ENCODE results near the gene NSMF. TPM values are rescaled to one million over a fixed set of nuclear protein-coding genes. Genes with fewer than 3 reads are reported as not detected.

NSMF gene
- polyA plus RNA-seq, 1 of the 3 experiments (the other 2 are of a cell fraction): 58.8 TPM

DNA sequence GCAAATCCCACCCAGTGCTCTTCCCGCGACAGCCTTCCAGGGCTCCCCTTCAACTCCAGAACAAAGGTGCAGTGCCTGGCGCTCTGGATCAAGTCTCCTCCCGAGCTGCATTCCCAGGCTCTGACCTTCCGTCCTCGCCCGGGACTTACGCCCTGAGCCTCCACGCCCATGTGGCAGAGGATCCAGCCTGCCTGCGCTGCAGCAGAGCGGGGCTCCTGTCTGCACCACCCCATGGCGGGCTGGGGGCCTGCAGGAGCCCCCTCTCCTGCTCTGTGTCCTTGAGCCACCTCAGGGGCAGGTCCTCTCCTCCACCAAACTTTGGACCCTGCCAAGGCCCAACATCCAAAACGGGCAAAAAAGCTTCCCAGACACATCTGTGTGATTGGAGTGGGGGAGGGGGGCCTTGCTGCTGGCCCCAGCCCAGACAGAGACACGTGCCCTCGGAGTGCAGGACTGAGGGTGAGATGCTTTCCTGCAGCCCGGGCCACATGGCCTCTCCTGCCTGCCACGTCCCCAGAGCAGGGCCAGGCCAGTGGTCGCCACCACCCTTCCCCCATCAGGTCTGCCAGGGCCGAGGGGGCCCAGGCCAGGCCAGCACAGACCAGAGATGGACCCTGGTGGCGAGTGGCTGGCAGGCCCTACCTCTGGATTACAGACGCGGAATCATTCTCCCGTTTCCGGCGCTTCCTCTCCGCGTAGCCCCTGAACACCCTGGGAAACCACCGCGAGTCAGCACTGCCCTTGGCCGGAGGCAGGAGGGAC lies 4.4 kb downstream of the NSMF start:
- no peak overlapping the region for H2AFZ ChIP-seq (ENCODE audit: low read depth)
- peaks cover under 1 to 34% of the 10 kb centered on the region in 2 experiments for H3K36me3 ChIP-seq (replicated peaks in 1 of 2; ENCODE audit: control insufficient read depth in 1 of 2, insufficient read depth in 2 of 2, low read length in 1 of 2)

GRCh38 chr9:137454145-137454596 lies 5.0 kb downstream of the NSMF start:
- no peaks in the 10 kb centered on the region for H3F3A ChIP-seq (replicated peaks; ENCODE audit: insufficient read depth)
- peaks cover 16% of the 10 kb centered on the region for H4K20me1 ChIP-seq (ENCODE audit: insufficient read depth)
- peak overlapping the region in 1 of 2 experiments; percentile 83; a peak in 2 of 4 replicates for H3K27ac ChIP-seq (ENCODE audit: low read depth in 2 of 2, low read length in 1 of 2)
- TF ChIP-seq FOXJ3 (CRISPR knock-in tag; IDR thresholded peaks at IDR 0.05) (no peak), TCF12 (IDR thresholded peaks at IDR 0.05) (no peak)
- TF ChIP-seq, protein P1, sequence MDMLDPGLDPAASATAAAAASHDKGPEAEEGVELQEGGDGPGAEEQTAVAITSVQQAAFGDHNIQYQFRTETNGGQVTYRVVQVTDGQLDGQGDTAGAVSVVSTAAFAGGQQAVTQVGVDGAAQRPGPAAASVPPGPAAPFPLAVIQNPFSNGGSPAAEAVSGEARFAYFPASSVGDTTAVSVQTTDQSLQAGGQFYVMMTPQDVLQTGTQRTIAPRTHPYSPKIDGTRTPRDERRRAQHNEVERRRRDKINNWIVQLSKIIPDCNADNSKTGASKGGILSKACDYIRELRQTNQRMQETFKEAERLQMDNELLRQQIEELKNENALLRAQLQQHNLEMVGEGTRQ (IDR thresholded peaks at IDR 0.05; ENCODE audit: borderline replicate concordance, low read depth, low read length): no peak
- TF ChIP-seq, protein P2, sequence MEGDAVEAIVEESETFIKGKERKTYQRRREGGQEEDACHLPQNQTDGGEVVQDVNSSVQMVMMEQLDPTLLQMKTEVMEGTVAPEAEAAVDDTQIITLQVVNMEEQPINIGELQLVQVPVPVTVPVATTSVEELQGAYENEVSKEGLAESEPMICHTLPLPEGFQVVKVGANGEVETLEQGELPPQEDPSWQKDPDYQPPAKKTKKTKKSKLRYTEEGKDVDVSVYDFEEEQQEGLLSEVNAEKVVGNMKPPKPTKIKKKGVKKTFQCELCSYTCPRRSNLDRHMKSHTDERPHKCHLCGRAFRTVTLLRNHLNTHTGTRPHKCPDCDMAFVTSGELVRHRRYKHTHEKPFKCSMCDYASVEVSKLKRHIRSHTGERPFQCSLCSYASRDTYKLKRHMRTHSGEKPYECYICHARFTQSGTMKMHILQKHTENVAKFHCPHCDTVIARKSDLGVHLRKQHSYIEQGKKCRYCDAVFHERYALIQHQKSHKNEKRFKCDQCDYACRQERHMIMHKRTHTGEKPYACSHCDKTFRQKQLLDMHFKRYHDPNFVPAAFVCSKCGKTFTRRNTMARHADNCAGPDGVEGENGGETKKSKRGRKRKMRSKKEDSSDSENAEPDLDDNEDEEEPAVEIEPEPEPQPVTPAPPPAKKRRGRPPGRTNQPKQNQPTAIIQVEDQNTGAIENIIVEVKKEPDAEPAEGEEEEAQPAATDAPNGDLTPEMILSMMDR (IDR thresholded peaks at IDR 0.05): no peak
- H3K79me2 ChIP-seq (ENCODE audit: insufficient read depth): peaks cover 10% of the 10 kb centered on the region; the same call in 1 of the 2 replicates
- H3K27me3 ChIP-seq (ENCODE audit: insufficient read depth): no peaks in the 10 kb centered on the region
- 73% methylated on average over 9 of the region's 24 CpGs for WGBS (ENCODE audit: low lambda C conversion rate)
- H3K36me3 ChIP-seq (replicated peaks in 1 of 2; ENCODE audit: control insufficient read depth in 1 of 2, insufficient read depth in 2 of 2, low read length in 1 of 2): peaks cover 3 to 40% of the 10 kb centered on the region in 2 experiments
- peaks cover 14 to 46% of the 10 kb centered on the region in 2 experiments for H3K4me1 ChIP-seq (ENCODE audit: control insufficient read depth in 1 of 2, insufficient read depth in 2 of 2, low read depth in 1 of 2, low read length in 1 of 2)
- POLR2A ChIA-PET: no interaction called here
- CTCF ChIA-PET: interaction anchor here (0.7 to 5.7 kb wide), 2 partner anchors 10 to 33 kb away, joined by 3 to 53 read pairs; partner anchors contain the start of gene ENTPD8
- H3K4me3 ChIP-seq (ENCODE audit: low read depth in 2 of 2, low read length in 1 of 2): no peak overlapping the region
- no peak overlapping the region for H3K9ac ChIP-seq
- DNase-seq: peak; percentile 79
- H2AFZ ChIP-seq (ENCODE audit: low read depth): no peak overlapping the region
- H3K9me2 ChIP-seq: no peaks in the 10 kb centered on the region
- no peak overlapping the region for H3K4me2 ChIP-seq
- H3K9me3 ChIP-seq: no peaks in the 10 kb centered on the region

More for the DNA sequence above, 4.4 kb downstream of the NSMF start:
- ChIA-PET POLR2A (no interaction called here), CTCF (interaction anchor here (1.1 to 5.7 kb wide), 4 partner anchors 10 to 153 kb away, joined by 3 to 53 read pairs (median 8); partner anchors contain the start of genes ENTPD8, EXD3, NOXA1 and NRARP)
- no peaks in the 10 kb centered on the region for H3K27me3 ChIP-seq (ENCODE audit: insufficient read depth)
- 98% methylated on average over 19 of the region's 30 CpGs for WGBS (ENCODE audit: low lambda C conversion rate)
- no peaks in the 10 kb centered on the region for H3F3A ChIP-seq (replicated peaks; ENCODE audit: insufficient read depth)
- peaks cover 18 to 50% of the 10 kb centered on the region in 2 experiments for H3K4me1 ChIP-seq (ENCODE audit: control insufficient read depth in 1 of 2, insufficient read depth in 2 of 2, low read depth in 1 of 2, low read length in 1 of 2)
- no peaks in the 10 kb centered on the region for H3K9me2 ChIP-seq
- H3K27ac ChIP-seq (ENCODE audit: low read depth in 2 of 2, low read length in 1 of 2): peak overlapping the region in 1 of 2 experiments; percentile 83; a peak in 2 of 4 replicates
- TF ChIP-seq GABPA (IDR thresholded peaks at IDR 0.05; ENCODE audit: low read depth): no peak
- TF ChIP-seq MXI1 (IDR thresholded peaks at IDR 0.05; ENCODE audit: low read depth, low read length): peak; percentile 96
- TF ChIP-seq CHD2 (IDR thresholded peaks at IDR 0.05; ENCODE audit: low read length, partially characterized antibody): peak; percentile 79
- peak; percentile 22; the same call in 1 of the 2 replicates for TF ChIP-seq RAD21 (IDR thresholded peaks at IDR 0.05; ENCODE audit: low read length)
- TF ChIP-seq POLR2AphosphoS5 (IDR thresholded peaks at IDR 0.05; ENCODE audit: low read depth, low read length): no peak
- TF ChIP-seq, protein P1 (IDR thresholded peaks at IDR 0.05; ENCODE audit: borderline replicate concordance, low read depth, low read length): peak; percentile 16; the same call in 1 of the 2 replicates
- 0 out of 2 replicates have a peak, but pooled peaks have one; percentile 12 for TF ChIP-seq RCOR1 (IDR thresholded peaks at IDR 0.05; ENCODE audit: low read length)
- no peak for TF ChIP-seq SMC3 (IDR thresholded peaks at IDR 0.05; ENCODE audit: low read depth, low read length)
- TF ChIP-seq IRF3 (IDR thresholded peaks at IDR 0.05; ENCODE audit: low read depth, low read length): no peak
- TF ChIP-seq YY1 (IDR thresholded peaks at IDR 0.05; ENCODE audit: low read depth): no peak
- peaks cover 16% of the 10 kb centered on the region for H4K20me1 ChIP-seq (ENCODE audit: insufficient read depth)
- no peak overlapping the region for H3K4me2 ChIP-seq
- H3K4me3 ChIP-seq (ENCODE audit: low read depth in 2 of 2, low read length in 1 of 2): no peak overlapping the region
- peak; percentile 75 for DNase-seq
- peaks cover 10% of the 10 kb centered on the region; the same call in 1 of the 2 replicates for H3K79me2 ChIP-seq (ENCODE audit: insufficient read depth)
- H3K9me3 ChIP-seq: no peaks in the 10 kb centered on the region
- H3K9ac ChIP-seq: no peak overlapping the region
